Gastrocnemius medialis (tissue), 4 donors: Measurements from ENCODE around the gene PDCD1. TPM values are rescaled to one million over a fixed set of nuclear protein-coding genes. Genes with fewer than 3 reads are reported as not detected.

ENCODE experiments used
- ATAC-seq, 2 donors: fragments of 150-250 bp; one replicate each; pipeline ENCODE4 v1.9.1; 2016
- DNase-seq, 2 donors: peaks; one replicate each; pipeline ENCODE4 v3.0.0-alpha.2; 2019
- H3K27ac ChIP-seq, 4 donors: fragments of 200-600 bp; sonication (generic); 1 replicate in 1 of 4; 2 replicates in 3 of 4; pipeline ENCODE4 v1.5.1; 2016 to 2018; ENCODE audit warnings: mild to moderate bottlenecking in 2 of 4, moderate library complexity in 1 of 4
- H3K27me3 ChIP-seq, 3 donors: fragments of 200-600 bp; sonication (generic) in 2 of 3; 1 replicate in 1 of 3; 2 replicates in 2 of 3; pipeline versions ENCODE4 v1.5.1 to v1.6.0; 2016 to 2019; ENCODE audit warnings: mild to moderate bottlenecking in 1 of 3, moderate library complexity in 1 of 3
- H3K36me3 ChIP-seq, 2 donors: fragments of 200-600 bp; sonication (generic) in 1 of 2; one replicate each; pipeline ENCODE4 v1.5.1; 2017 to 2018
- H3K4me1 ChIP-seq, 2 donors: fragments of 200-600 bp; sonication (generic) in 1 of 2; one replicate each; pipeline ENCODE4 v1.5.1; 2016 to 2017; ENCODE audit warnings: mild to moderate bottlenecking in 2 of 2
- H3K4me3 ChIP-seq, 4 donors: fragments of 200-600 bp; sonication (generic) in 3 of 4; 1 replicate in 1 of 4; 2 replicates in 3 of 4; pipeline ENCODE4 v1.5.1; 2016 to 2019; ENCODE audit warnings: mild to moderate bottlenecking in 2 of 4
- H3K9me3 ChIP-seq, 3 donors: fragments of 200-600 bp; sonication (generic) in 2 of 3; 1 replicate in 1 of 3; 2 replicates in 2 of 3; pipeline ENCODE4 v1.5.1; 2016 to 2019
- POLR2A ChIP-seq, 2 donors: fragments of 450-650 bp; IDR thresholded peaks; one replicate each; pipeline ENCODE4 v1.6.1; 2017; ENCODE audit warnings: antibody characterized with exemption in 2 of 2, mild to moderate bottlenecking in 2 of 2, moderate library complexity in 2 of 2
- in situ Hi-C, 4 donors: fragments of 200-750 bp; cut with MboI; loops; one replicate each; pipeline versions ENCODE4 v1.15.0 to v1.8.0; 2017; ENCODE audit warnings: low sequenced_read_pairs in 4 of 4
- intact Hi-C: fragments of 100-400 bp; cut with DNase I; formaldehyde crosslinking; loops from one replicate; pipeline ENCODE4 v1.15.1; 2023; ENCODE audit warnings: low total_unique reads
- total RNA-seq, 4 donors: library from RNA; depleted of rRNA; stranded (reverse); fragments of >200 nt; gene quantifications; one replicate each; pipeline versions ENCODE4 v1.1.0 to v1.2.3, GENCODE V29; 2016
- TF ChIP-seq, protein P1 (sequence below), 5 experiments: fragments of 450-650 bp in 3 of 5; fragments of 200-600 bp in 2 of 5; sonication (generic) in 2 of 5; IDR thresholded peaks in 4 of 5; conservative IDR thresholded peaks in 1 of 5; 1 replicate in 4 of 5; 2 replicates in 1 of 5; pipeline ENCODE4 v1.5.1; 2016 to 2019; ENCODE audit warnings: antibody characterized with exemption in 5 of 5, mild to moderate bottlenecking in 3 of 5, moderate library complexity in 3 of 5

PDCD1 gene
- total RNA-seq, 4 donors from 2014 or later, result 0.13 TPM; not detected in 3

DNA sequence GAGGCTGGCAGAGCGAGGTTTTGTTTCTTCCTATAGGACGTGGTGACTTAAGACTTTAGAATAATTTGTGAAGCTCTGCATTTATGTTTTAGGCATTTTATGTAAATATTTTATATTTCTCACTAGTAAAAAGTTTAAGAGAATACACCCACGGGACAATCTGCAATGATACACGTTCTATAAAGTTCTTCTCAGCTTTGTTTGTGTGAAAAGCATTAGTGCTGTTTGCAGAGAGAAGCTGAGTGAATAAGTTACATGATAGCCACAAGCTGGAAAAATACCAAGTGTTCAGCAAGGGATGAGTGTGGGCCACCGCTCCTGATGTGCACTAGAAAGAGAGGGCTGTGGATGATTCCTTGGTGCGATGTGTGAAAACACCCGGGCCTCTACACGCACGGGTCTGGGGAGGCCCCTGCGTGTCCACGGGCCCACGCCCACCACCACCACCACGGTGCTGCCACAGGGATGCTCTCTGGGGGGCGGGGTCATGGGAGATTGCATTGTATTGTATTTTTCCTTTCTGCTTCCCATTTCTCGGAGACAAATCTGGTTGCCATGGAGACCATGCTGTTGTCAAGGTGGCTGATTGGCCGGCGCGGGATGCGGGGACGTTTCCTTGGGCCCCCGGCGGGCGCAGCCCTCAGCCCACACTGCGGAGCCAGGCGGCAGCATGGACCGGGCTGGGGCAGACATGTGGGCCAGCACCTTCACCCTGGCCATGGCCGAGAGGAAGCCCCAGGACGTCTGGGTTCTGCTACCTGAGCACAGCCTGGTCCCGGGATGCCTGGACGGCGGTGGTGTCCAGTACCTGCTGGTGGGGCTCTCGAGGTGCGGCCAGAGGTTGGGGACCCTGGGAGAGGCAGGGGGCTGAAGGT lies 10.6 kb upstream of the PDCD1 start, which contains the start of gene RTP5:
Gene RTP5 (plus strand): TSS at position 643 of the 875 bp plus-strand sequence. CDS start 28 bp downstream, at position 671.
- ATAC-seq, result no peak
- no peak for TF ChIP-seq POLR2A (IDR thresholded peaks at IDR 0.05)
- TF ChIP-seq, protein P1, sequence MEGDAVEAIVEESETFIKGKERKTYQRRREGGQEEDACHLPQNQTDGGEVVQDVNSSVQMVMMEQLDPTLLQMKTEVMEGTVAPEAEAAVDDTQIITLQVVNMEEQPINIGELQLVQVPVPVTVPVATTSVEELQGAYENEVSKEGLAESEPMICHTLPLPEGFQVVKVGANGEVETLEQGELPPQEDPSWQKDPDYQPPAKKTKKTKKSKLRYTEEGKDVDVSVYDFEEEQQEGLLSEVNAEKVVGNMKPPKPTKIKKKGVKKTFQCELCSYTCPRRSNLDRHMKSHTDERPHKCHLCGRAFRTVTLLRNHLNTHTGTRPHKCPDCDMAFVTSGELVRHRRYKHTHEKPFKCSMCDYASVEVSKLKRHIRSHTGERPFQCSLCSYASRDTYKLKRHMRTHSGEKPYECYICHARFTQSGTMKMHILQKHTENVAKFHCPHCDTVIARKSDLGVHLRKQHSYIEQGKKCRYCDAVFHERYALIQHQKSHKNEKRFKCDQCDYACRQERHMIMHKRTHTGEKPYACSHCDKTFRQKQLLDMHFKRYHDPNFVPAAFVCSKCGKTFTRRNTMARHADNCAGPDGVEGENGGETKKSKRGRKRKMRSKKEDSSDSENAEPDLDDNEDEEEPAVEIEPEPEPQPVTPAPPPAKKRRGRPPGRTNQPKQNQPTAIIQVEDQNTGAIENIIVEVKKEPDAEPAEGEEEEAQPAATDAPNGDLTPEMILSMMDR (IDR thresholded peaks at IDR 0.05 in 4 of 5, conservative IDR thresholded peaks at IDR 0.05 in 1 of 5), result no peak
- Histone ChIP-seq H3K4me3 (no peak within 1 kb of the TSS), H3K27ac (no peak within 1 kb of the TSS), H3K4me1 (no peaks in the 10 kb centered on the region), H3K36me3 (no peaks in the 10 kb centered on the region), H3K27me3 (peaks cover 15 to 30% (median 28%) of the 10 kb centered on the region in 3 donors), H3K9me3 (no peaks in the 10 kb centered on the region)
- intact Hi-C loops, result no loop called here
- DNase-seq, result no peak
- in situ Hi-C loops, result no loop called here

DNA sequence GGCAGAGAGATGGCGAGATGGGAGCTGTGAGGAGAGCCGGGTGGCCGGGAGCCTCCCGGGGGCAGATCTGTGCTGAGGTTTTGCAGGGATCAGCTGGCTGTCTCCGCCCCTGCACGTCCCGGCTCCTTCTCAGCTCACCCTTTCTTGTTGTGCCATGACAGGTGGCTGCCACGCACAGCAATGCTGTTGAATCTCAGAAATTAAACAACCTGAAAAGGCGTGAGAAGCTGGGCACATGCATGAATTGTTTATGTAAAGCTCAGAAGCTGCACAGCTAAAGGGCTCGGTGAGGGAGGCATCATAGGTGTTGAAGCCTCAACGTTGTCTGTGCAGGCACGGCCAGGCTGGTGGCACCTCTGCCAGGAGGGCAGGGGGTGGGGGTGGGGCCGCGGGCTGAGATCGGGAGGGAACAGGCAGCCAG lies 10.0 kb upstream of the PDCD1 start:
- Histone ChIP-seq H3K36me3 (no peaks in the 10 kb centered on the region), H3K27me3 (peaks cover 21 to 36% (median 35%) of the 10 kb centered on the region in 3 donors), H3K4me3 (no peak overlapping the region), H3K27ac (no peak overlapping the region), H3K4me1 (no peaks in the 10 kb centered on the region), H3K9me3 (no peaks in the 10 kb centered on the region)
- TF ChIP-seq, protein P1 (IDR thresholded peaks at IDR 0.05 in 4 of 5, conservative IDR thresholded peaks at IDR 0.05 in 1 of 5), result no peak
- no peak for TF ChIP-seq POLR2A (IDR thresholded peaks at IDR 0.05)
- DNase-seq, result no peak
- ATAC-seq, result no peak
- intact Hi-C loops (no loop called here), in situ Hi-C loops (no loop called here)

DNA sequence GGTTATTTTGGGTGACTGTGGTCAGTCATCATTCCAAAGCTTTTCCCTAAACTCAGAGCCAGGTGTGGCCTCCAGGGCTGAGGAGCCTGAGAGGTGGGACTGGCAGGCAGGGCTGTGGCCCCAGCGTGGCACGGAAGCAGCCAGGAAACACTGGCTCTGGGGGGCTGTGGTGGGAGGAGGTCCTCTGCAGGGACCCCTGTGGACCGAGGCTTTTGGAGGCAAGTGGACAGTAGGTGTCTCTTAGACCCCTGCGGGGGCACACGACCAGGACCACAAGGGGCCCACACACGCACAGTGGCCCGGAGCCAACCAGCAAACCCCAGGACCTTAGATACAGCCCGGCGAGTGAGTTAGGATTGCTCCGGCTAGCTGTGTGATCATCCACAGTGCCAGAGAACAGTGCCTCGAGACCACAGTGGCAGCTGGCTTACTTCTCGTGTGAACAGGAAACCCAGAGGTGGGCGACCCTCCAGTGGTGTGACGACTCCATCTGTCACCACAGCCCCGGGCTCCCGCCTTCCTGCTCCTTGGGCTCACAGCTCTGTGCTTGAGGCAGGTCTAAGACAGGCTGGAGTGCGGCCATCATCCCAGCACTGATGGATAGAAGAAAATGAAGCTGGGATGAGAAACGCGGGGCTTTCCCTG lies 9.2 kb upstream of the PDCD1 start:
- no peak overlapping the region for H3K27ac ChIP-seq
- TF ChIP-seq, protein P1 (IDR thresholded peaks at IDR 0.05 in 4 of 5, conservative IDR thresholded peaks at IDR 0.05 in 1 of 5), result no peak
- no peak for TF ChIP-seq POLR2A (IDR thresholded peaks at IDR 0.05)
- peaks cover 29 to 44% (median 43%) of the 10 kb centered on the region in 3 donors for H3K27me3 ChIP-seq
- in situ Hi-C loops (no loop called here), intact Hi-C loops (no loop called here)
- H3K4me1 ChIP-seq, result no peaks in the 10 kb centered on the region
- no peaks in the 10 kb centered on the region for H3K36me3 ChIP-seq
- no peaks in the 10 kb centered on the region for H3K9me3 ChIP-seq
- no peak for ATAC-seq
- DNase-seq, result no peak
- no peak overlapping the region for H3K4me3 ChIP-seq

DNA sequence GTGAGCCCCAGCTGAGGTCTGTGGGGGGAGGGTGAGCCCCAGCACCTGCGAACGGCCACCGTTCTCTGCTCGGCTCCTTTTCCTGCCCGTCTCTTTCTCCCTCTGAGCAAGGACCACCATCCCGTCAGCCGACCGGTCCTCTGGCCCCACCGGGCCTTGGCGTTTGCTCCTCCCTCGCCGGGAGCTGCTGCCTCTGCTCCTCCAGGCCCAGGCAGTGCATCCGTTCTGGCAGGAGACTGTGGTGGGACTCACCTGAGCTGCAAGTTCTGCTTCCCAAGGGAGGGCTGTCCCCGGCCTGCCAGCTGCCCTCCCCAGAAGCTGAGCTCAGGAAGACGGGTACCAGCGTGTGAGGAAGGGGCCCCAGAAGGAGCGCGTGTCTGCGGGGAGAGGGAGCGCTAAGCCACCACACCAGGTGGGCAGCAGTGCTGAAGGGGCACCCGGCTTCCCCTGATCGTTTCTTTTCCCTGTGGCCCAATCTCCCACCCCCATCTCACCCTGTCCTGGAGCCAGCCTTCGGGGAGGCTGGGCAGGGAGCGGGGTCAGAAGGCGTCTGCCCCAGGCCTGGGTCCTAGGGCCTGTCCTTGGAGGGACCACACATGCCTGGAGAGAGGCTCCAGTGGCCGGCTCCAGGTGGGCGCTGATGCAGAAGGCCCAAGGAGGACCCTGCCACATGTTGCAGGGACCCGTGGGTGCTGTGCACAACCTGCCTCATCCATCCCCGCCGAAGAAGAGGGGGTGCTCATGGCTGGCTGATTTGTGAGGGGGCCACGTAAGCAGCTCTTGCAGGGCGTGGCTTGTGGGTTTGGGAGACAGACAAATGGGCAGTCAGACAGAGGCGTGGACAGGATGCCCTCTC lies 8.3 kb upstream of the PDCD1 start:
- H3K9me3 ChIP-seq, result no peaks in the 10 kb centered on the region
- no peak for TF ChIP-seq POLR2A (IDR thresholded peaks at IDR 0.05)
- TF ChIP-seq, protein P1 (IDR thresholded peaks at IDR 0.05 in 4 of 5, conservative IDR thresholded peaks at IDR 0.05 in 1 of 5), result no peak
- in situ Hi-C loops (no loop called here), intact Hi-C loops (no loop called here)
- H3K4me1 ChIP-seq, result no peaks in the 10 kb centered on the region
- ATAC-seq (no peak), DNase-seq (no peak)
- H3K27ac ChIP-seq, result no peak overlapping the region
- no peaks in the 10 kb centered on the region for H3K36me3 ChIP-seq
- H3K27me3 ChIP-seq, result peaks cover 37 to 50% (median 49%) of the 10 kb centered on the region in 3 donors
- no peak overlapping the region for H3K4me3 ChIP-seq
